K562 (cell line): Measurements from ENCODE around the gene SLC24A1. TPM values are rescaled to one million over a fixed set of nuclear protein-coding genes. Genes with fewer than 3 reads are reported as not detected.
A peak's percentile ranks its signal among the peaks of the same experiment; 100 is the strongest.

Experiments used
- ATAC-seq: fragments of 200-7000 bp; cut with Tn5 transposase; 3 replicates; pipeline ENCODE4 v1.9.1; 2020; ENCODE audit warnings: moderate library complexity
- BruUV-seq: library from RNA; stranded (reverse); fragments of 400-500 nt; replicated peaks from 2 replicates; lab custom pipeline; 2021; lab: Mats Ljungman, UMichigan
- CTCF ChIA-PET: fragments of 300-600 bp; formaldehyde crosslinking; extraction: SDS; loops from one replicate; lab custom pipeline; 2021; ENCODE audit warnings: low intra/inter-chr PET ratio; lab: Yijun Ruan, JAX
- POLR2A ChIA-PET: fragments of 300-600, 350-650 bp; sonication (Branson Sonifier 250); formaldehyde crosslinking; extraction: SDS; loops from one replicate; lab custom pipeline; 2021; ENCODE audit warnings: antibody characterized with exemption, inconsistent platforms; lab: Yijun Ruan, JAX
- DNase-seq, 4 experiments: peaks; one replicate each; pipeline versions ENCODE4 v3.0.0 to v3.0.0-alpha.2; 2011 to 2018; ENCODE audit warnings: low spot score in 3 of 4, mixed read lengths in 3 of 4; ENCODE audit errors: extremely low read depth in 1 of 4
- FAIRE-seq: peaks from 2 replicates; lab custom pipeline; 2011; peaks lifted over from hg19 to GRCh38; lab: Jason Lieb, UNC
- H2AFZ ChIP-seq: 2 replicates; pipeline ENCODE4 v1.6.0; 2011; ENCODE audit warnings: low read depth, low read length, control low read depth, inconsistent platforms
- H3K27ac ChIP-seq: fragments of 200-600 bp; 3 replicates; pipeline ENCODE4 v1.8.0; 2011; ENCODE audit warnings: low read depth, mild to moderate bottlenecking, control low read depth, inconsistent platforms, low read length, moderate library complexity, mixed read lengths; ENCODE audit errors: extremely low read depth
- H3K27me3 ChIP-seq, 2 experiments: fragments of 300-600 bp in 1 of 2; 2 replicates in 1 of 2; 3 replicates in 1 of 2; pipeline versions ENCODE4 v1.6.0 to v1.8.0; 2011; ENCODE audit warnings: inconsistent platforms in 2 of 2, low read length in 2 of 2, mild to moderate bottlenecking in 1 of 2, mixed read lengths in 1 of 2, moderate library complexity in 1 of 2; ENCODE audit not compliant: control insufficient read depth in 2 of 2, insufficient read depth in 2 of 2
- H3K36me3 ChIP-seq: fragments of 300-600 bp; 3 replicates; pipeline ENCODE4 v1.8.0; 2011; ENCODE audit warnings: mild to moderate bottlenecking, low read length, inconsistent platforms; ENCODE audit not compliant: control insufficient read depth, insufficient read depth
- H3K4me1 ChIP-seq, 2 experiments: fragments of 200-600 bp in 1 of 2; replicated peaks in 1 of 2; 2 replicates in 1 of 2; 3 replicates in 1 of 2; pipeline versions ENCODE4 v1.5.1 to v1.8.0; 2011; ENCODE audit warnings: inconsistent platforms in 2 of 2, low read length in 2 of 2, mild to moderate bottlenecking in 1 of 2, mixed read lengths in 1 of 2, moderate library complexity in 1 of 2; ENCODE audit not compliant: control insufficient read depth in 2 of 2, insufficient read depth in 2 of 2
- H3K4me2 ChIP-seq: 2 replicates; pipeline ENCODE4 v1.6.1; 2011; ENCODE audit warnings: low read length, control low read depth, inconsistent platforms, mixed read lengths; ENCODE audit not compliant: insufficient read depth
- H3K4me3 ChIP-seq: fragments of 200-600 bp; sonication (generic), shearing (Covaris generic); 2 replicates; pipeline ENCODE4 v1.5.1; 2016; ENCODE audit warnings: control low read depth, inconsistent platforms
- H3K79me2 ChIP-seq: fragments of 200-600 bp; 3 replicates; pipeline ENCODE4 v1.8.0; 2011; ENCODE audit warnings: low read length, inconsistent platforms; ENCODE audit not compliant: control insufficient read depth, insufficient read depth
- H3K9ac ChIP-seq, 2 experiments: 2 replicates each; pipeline versions ENCODE4 v1.6.0 to v1.6.1; 2011; ENCODE audit warnings: low read depth in 2 of 2, low read length in 2 of 2, control low read depth in 1 of 2, inconsistent platforms in 1 of 2, mild to moderate bottlenecking in 1 of 2, mixed read lengths in 1 of 2; ENCODE audit not compliant: insufficient read depth in 1 of 2
- H3K9me1 ChIP-seq: one replicate; pipeline ENCODE4 v1.6.0; 2011; ENCODE audit warnings: inconsistent platforms, mild to moderate bottlenecking, low read length, moderate library complexity; ENCODE audit not compliant: control insufficient read depth, insufficient read depth
- H3K9me3 ChIP-seq: replicated peaks from 2 replicates; pipeline ENCODE4 v1.5.1; 2011; ENCODE audit warnings: low read depth, low read length, inconsistent platforms; ENCODE audit not compliant: control insufficient read depth, insufficient read depth
- H4K20me1 ChIP-seq: replicated peaks from 2 replicates; pipeline ENCODE4 v1.6.1; 2011; ENCODE audit warnings: low read length, inconsistent platforms, mixed read lengths; ENCODE audit not compliant: control insufficient read depth, insufficient read depth
- BACH1 ChIP-seq: fragments of 200-800 bp; sonication (Bioruptor generic); IDR thresholded peaks from 2 replicates; pipeline ENCODE4 v1.6.1; 2016; ENCODE audit warnings: missing genetic modification characterization, missing compliant biosample characterization
- C11orf30 ChIP-seq: fragments of 450-650 bp; IDR thresholded peaks from 2 replicates; pipeline ENCODE4 v1.6.1; 2016; ENCODE audit warnings: low read depth, mild to moderate bottlenecking
- CBX5 ChIP-seq: IDR thresholded peaks from 2 replicates; pipeline ENCODE4 v1.6.1; 2014; ENCODE audit warnings: low read depth, borderline replicate concordance
- MAFF ChIP-seq: IDR thresholded peaks from 2 replicates; pipeline ENCODE4 v1.6.1; 2012; ENCODE audit warnings: low read length, improper control_type of control experiment
- MAFG ChIP-seq: fragments of 450-650 bp; conservative IDR thresholded peaks from 2 replicates; pipeline ENCODE4 v1.6.1; 2016; ENCODE audit warnings: missing genetic modification characterization, missing compliant biosample characterization
- MAFK ChIP-seq: IDR thresholded peaks from 2 replicates; pipeline ENCODE4 v1.6.1; 2011; ENCODE audit warnings: low read length, improper control_type of control experiment
- MAZ ChIP-seq, 2 experiments: fragments of 450-650 bp in 1 of 2; sonication (generic) in 1 of 2; formaldehyde crosslinking; IDR thresholded peaks in 1 of 2; conservative IDR thresholded peaks in 1 of 2; 2 replicates each; pipeline versions ENCODE4 v1.4.0 to v1.5.0; 2020; ENCODE audit warnings: mild to moderate bottlenecking in 1 of 2, missing genetic modification reagents in 1 of 2
- MEIS2 ChIP-seq: fragments of 450-650 bp; IDR thresholded peaks from 2 replicates; pipeline ENCODE4 v1.6.1; 2014; ENCODE audit warnings: mild to moderate bottlenecking; ENCODE audit not compliant: partially characterized antibody
- NFE2L1 ChIP-seq: fragments of 450-650 bp; IDR thresholded peaks from 2 replicates; pipeline ENCODE4 v1.6.1; 2016; ENCODE audit warnings: missing genetic modification characterization, low read depth, mild to moderate bottlenecking, missing compliant biosample characterization, moderate library complexity, borderline replicate concordance
- SIN3A ChIP-seq, 2 experiments: fragments of 150-350 bp in 1 of 2; IDR thresholded peaks; 2 replicates each; pipeline ENCODE4 v1.6.1; 2011 to 2016; ENCODE audit warnings: borderline replicate concordance in 2 of 2, low read depth in 2 of 2, low read length in 2 of 2, mild to moderate bottlenecking in 2 of 2, moderate library complexity in 2 of 2; ENCODE audit not compliant: control insufficient read depth in 1 of 2
- SMAD1 ChIP-seq: fragments of 150-350 bp; IDR thresholded peaks from 2 replicates; pipeline ENCODE4 v1.6.1; 2014; ENCODE audit warnings: low read length, low read depth; ENCODE audit not compliant: partially characterized antibody
- SMC3 ChIP-seq: conservative IDR thresholded peaks from 2 replicates; pipeline ENCODE4 v1.6.1; 2011; ENCODE audit warnings: low read depth, low read length, improper control_type of control experiment; ENCODE audit not compliant: insufficient read depth
- TGIF2 ChIP-seq: sonication (generic); formaldehyde crosslinking; IDR thresholded peaks from 2 replicates; pipeline ENCODE4 v1.8.1; 2022; ENCODE audit warnings: mild to moderate bottlenecking, missing genetic modification reagents, moderate library complexity
- ZBTB1 ChIP-seq: sonication (generic); formaldehyde crosslinking; IDR thresholded peaks from 2 replicates; pipeline ENCODE4 v1.8.1; 2023; ENCODE audit warnings: missing genetic modification reagents, low read depth, mild to moderate bottlenecking, borderline replicate concordance
- ZNF274 ChIP-seq: IDR thresholded peaks from 2 replicates; pipeline ENCODE4 v1.6.1; 2011; ENCODE audit warnings: low read depth, mild to moderate bottlenecking, low read length, moderate library complexity, borderline replicate concordance
- ZNF764 ChIP-seq: fragments of 250-450 bp; sonication (Bioruptor Pico); IDR thresholded peaks from 2 replicates; pipeline ENCODE4 v1.4.0; 2020; ENCODE audit warnings: low read depth, mild to moderate bottlenecking, moderate library complexity
- WGBS: fragments of 100-300 bp; shearing (Covaris generic); methylation state at CpG from one replicate; pipeline ENCODE4 v1.1.6; 2016; ENCODE audit warnings: low coverage, mixed read lengths; ENCODE audit not compliant: insufficient coverage; ENCODE audit errors: missing lambda C conversion rate; 5-methylcytosine and 5-hydroxymethylcytosine counted together
- in situ Hi-C: fragments of 300-500 bp; cut with MboI; formaldehyde crosslinking; loops from 4 replicates; pipeline ENCODE4 v1.15.0; 2018; ENCODE audit warnings: inconsistent platforms, mixed read lengths
- intact Hi-C: fragments of 100-400 bp; cut with micrococcal nuclease; formaldehyde crosslinking; loops from 2 replicates; pipeline ENCODE4 v1.14.2; 2022
- polyA plus RNA-seq, 8 experiments: library from polyadenylated mRNA; depleted of rRNA in 4 of 8; stranded (reverse) in 5 of 8; unstranded in 3 of 8; fragments of >200 nt; fragmentation: Nextera tagmentation in 2 of 8; fragmentation: Illumina TruSeq in 1 of 8; extraction: Ambion mirVana in 2 of 8; extraction: Trizol in 1 of 8; gene quantifications; 2 replicates each; pipeline versions ENCODE4 v1.2.1 to v1.2.3, GENCODE V29; 2011 to 2014; ENCODE audit warnings: inconsistent platforms in 1 of 8, missing spikeins in 1 of 8
- total RNA-seq, 7 experiments: library from RNA; depleted of rRNA in 6 of 7; stranded (reverse); fragments of >200 nt in 6 of 7; fragmentation: Illumina TruSeq in 2 of 7; extraction: Trizol in 2 of 7; gene quantifications; 2 replicates each; pipeline versions ENCODE4 v1.2.1 to v1.2.3, GENCODE V29; 2011 to 2021; ENCODE audit warnings: low replicate concordance in 1 of 7
- TF ChIP-seq, protein P1 (sequence below): sonication (generic); formaldehyde crosslinking; IDR thresholded peaks from 2 replicates; pipeline ENCODE4 v1.8.0; 2022; ENCODE audit warnings: missing genetic modification reagents, mild to moderate bottlenecking, moderate library complexity, borderline replicate concordance
- TF ChIP-seq, protein P2 (sequence below): sonication (generic); formaldehyde crosslinking; IDR thresholded peaks from 2 replicates; pipeline ENCODE4 v1.8.0; 2022; ENCODE audit warnings: mild to moderate bottlenecking, missing genetic modification reagents

Gene SLC24A1
- total and polyA plus RNA-seq, 9 of the 15 experiments (the other 6 are each of a cell fraction or from before 2014, with no cell fraction given), result 3.1 to 8.2 (median 5.5) TPM

DNA sequence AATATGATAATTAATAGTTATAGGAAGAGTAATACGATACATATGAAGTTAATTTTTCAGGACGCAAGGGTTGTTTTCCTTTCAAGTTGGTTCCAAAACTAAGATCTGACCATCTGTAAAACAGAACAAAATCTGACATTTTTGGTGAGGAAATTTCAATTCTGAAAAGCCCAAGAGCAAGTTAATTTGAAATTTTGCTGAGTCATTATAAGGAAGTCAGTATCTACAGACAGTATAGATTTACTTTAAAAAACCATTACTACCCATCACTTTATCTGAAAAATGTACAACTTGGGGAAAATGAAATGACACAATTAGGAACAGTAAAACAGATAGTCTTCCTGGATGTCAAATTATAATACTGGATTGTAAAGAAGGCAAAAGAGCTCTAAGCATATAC is 23.3 kb upstream of the SLC24A1 start:
- WGBS, result 100% methylated on average over 2 of the region's 2 CpGs
- Histone ChIP-seq H3K4me2 (no peak overlapping the region), H2AFZ (no peak overlapping the region), H3K9ac (0 out of 4 replicates have a peak overlapping the region, but pooled peaks of 1 of the 2 experiments have one; percentile 9), H3K27me3 (no peaks in the 10 kb centered on the region), H3K79me2 (no peaks in the 10 kb centered on the region), H4K20me1 (no peaks in the 10 kb centered on the region), H3K36me3 (peaks cover 74% of the 10 kb centered on the region), H3K27ac (peak overlapping the region; percentile 33; the same call in 1 of the 3 replicates), H3K9me1 (no peaks in the 10 kb centered on the region), H3K9me3 (no peaks in the 10 kb centered on the region), H3K4me3 (no peak overlapping the region), H3K4me1 (no peaks in the 10 kb centered on the region; a peak in 1 of 5 replicates)
- in situ Hi-C loops, result no loop called here
- ChIA-PET CTCF (no interaction called here), POLR2A (interaction anchor here (1.0 to 1.1 kb wide), 3 partner anchors 13 to 194 kb away, joined by 3 to 4 read pairs (median 3); partner anchors contain the start of genes DENND4A and INTS14)
- no TSS peak for BruUV-seq
- no peak for FAIRE-seq
- no peak for DNase-seq
- intact Hi-C loops, result no loop called here
- no peak for ATAC-seq
- TF ChIP-seq SMC3, result no peak
- TF ChIP-seq, protein P1, sequence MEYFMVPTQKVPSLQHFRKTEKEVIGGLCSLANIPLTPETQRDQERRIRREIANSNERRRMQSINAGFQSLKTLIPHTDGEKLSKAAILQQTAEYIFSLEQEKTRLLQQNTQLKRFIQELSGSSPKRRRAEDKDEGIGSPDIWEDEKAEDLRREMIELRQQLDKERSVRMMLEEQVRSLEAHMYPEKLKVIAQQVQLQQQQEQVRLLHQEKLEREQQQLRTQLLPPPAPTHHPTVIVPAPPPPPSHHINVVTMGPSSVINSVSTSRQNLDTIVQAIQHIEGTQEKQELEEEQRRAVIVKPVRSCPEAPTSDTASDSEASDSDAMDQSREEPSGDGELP (CRISPR knock-in tag), result no peak
- no peak for TF ChIP-seq ZNF764 (CRISPR knock-in tag)
- no peak for TF ChIP-seq SIN3A (IDR thresholded peaks at IDR 0.05; ENCODE audit: borderline replicate concordance in 2 of 2, control insufficient read depth in 1 of 2, low read depth in 2 of 2, low read length in 2 of 2)
- no peak for TF ChIP-seq SMAD1
- peak; percentile 90 for TF ChIP-seq MAFK
- TF ChIP-seq TGIF2 (CRISPR knock-in tag), result no peak
- TF ChIP-seq BACH1, result peak; percentile 87
- no peak for TF ChIP-seq CBX5
- no peak for TF ChIP-seq ZNF274
- TF ChIP-seq ZBTB1, result no peak
- TF ChIP-seq MAZ (CRISPR knock-in tag; conservative IDR thresholded peaks at IDR 0.05 in 1 of 2, IDR thresholded peaks at IDR 0.05 in 1 of 2), result no peak
- TF ChIP-seq MAFF, result peak; percentile 95
- peak; percentile 87 for TF ChIP-seq C11orf30
- no peak for TF ChIP-seq MEIS2
- TF ChIP-seq, protein P2, sequence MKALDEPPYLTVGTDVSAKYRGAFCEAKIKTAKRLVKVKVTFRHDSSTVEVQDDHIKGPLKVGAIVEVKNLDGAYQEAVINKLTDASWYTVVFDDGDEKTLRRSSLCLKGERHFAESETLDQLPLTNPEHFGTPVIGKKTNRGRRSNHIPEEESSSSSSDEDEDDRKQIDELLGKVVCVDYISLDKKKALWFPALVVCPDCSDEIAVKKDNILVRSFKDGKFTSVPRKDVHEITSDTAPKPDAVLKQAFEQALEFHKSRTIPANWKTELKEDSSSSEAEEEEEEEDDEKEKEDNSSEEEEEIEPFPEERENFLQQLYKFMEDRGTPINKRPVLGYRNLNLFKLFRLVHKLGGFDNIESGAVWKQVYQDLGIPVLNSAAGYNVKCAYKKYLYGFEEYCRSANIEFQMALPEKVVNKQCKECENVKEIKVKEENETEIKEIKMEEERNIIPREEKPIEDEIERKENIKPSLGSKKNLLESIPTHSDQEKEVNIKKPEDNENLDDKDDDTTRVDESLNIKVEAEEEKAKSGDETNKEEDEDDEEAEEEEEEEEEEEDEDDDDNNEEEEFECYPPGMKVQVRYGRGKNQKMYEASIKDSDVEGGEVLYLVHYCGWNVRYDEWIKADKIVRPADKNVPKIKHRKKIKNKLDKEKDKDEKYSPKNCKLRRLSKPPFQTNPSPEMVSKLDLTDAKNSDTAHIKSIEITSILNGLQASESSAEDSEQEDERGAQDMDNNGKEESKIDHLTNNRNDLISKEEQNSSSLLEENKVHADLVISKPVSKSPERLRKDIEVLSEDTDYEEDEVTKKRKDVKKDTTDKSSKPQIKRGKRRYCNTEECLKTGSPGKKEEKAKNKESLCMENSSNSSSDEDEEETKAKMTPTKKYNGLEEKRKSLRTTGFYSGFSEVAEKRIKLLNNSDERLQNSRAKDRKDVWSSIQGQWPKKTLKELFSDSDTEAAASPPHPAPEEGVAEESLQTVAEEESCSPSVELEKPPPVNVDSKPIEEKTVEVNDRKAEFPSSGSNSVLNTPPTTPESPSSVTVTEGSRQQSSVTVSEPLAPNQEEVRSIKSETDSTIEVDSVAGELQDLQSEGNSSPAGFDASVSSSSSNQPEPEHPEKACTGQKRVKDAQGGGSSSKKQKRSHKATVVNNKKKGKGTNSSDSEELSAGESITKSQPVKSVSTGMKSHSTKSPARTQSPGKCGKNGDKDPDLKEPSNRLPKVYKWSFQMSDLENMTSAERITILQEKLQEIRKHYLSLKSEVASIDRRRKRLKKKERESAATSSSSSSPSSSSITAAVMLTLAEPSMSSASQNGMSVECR, result no peak
- peak; percentile 85 for TF ChIP-seq NFE2L1 (tag)
- TF ChIP-seq MAFG (tag), result peak; percentile 94
